Measurements from ENCODE around the gene NKAIN2.

NKAIN2 gene

DNA sequence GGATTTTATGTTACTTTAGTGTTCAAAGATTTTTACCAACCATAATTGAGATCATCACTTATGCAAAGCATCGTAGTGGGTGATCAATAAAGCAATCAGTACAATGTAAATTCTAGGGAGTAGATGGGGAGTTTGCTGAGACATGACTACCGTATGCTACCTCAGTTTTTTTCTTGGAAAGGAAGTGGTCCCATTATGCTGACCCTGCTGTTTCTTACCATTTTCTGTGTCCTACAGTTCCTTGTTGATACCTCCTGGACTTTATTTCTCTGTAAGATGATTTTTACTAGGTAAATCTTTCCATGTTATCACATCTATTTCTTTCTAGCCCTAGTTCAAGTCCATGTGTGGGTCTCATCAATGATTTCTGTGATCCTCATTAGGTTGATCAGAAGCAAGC lies 19.3 kb upstream of the NKAIN2 start:
- no peaks in the 10 kb centered on the region for H3K4me1 ChIP-seq

DNA sequence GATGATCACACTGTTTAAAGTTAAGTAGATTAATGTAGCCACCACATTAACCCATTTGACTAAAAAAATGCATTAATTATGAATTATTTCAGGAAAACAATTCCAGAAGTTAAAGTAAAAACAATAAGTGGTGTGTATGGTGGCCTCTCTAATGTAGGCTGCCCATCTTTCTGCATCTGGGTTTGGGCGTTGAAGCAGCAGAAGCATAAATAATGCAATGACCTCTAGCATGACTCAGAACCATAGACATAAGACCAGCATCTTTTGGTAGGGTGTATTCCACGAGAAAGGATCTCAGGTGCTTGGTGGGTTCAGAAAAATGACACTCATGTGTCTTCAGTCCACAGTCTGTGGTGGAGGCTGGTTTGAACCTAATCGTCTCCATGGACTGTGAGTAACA lies 18.6 kb upstream of the NKAIN2 start:
- Histone ChIP-seq H3K27ac (no peak overlapping the region), H4K20me1 (no peaks in the 10 kb centered on the region), H3K4me2 (no peak overlapping the region), H3K9me3 (replicated peaks in 1 of 11) (no peaks in the 10 kb centered on the region), H3K9ac (no peak overlapping the region), H3K4me3 (no peak overlapping the region), H3K36me3 (no peaks in the 10 kb centered on the region), H3K4me1 (no peaks in the 10 kb centered on the region), H3K27me3 (no peaks in the 10 kb centered on the region)
- TF ChIP-seq Cebpa-rat (IDR thresholded peaks at IDR 0.05) = no peak

More for the DNA sequence above, 19.3 kb upstream of the NKAIN2 start:
- Histone ChIP-seq H3K36me3 (no peaks in the 10 kb centered on the region), H3K4me2 (no peak overlapping the region), H3K9ac (no peak overlapping the region), H3K27ac (no peak overlapping the region), H4K20me1 (no peaks in the 10 kb centered on the region), H3K9me3 (replicated peaks in 1 of 11) (no peaks in the 10 kb centered on the region), H3K4me3 (no peak overlapping the region), H3K27me3 (no peaks in the 10 kb centered on the region)
- no peak for TF ChIP-seq Cebpa-rat (IDR thresholded peaks at IDR 0.05)

DNA sequence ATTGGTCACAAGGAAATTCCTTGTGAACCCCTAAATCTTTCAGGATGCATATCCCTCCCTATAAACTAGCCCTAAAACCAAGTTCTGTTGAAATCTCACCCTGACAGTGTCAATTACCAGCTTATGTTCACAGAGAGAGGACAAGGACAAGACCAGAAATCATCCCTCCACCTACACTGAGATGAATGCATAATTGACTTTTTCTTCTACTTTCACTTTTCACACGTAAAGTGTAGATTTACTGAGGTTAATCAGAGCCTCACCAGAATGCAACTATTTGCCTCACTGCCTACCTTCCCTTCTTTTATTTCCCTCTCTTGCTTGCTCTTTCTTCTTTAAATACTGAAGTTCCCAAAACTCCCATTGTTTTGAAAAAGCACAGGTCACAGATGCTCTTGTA lies 15.3 kb upstream of the NKAIN2 start:
- Histone ChIP-seq H3K9me3 (replicated peaks in 1 of 11) (no peaks in the 10 kb centered on the region), H3K4me2 (no peak overlapping the region), H3K36me3 (no peaks in the 10 kb centered on the region), H3K27ac (no peak overlapping the region), H4K20me1 (no peaks in the 10 kb centered on the region), H3K4me3 (no peak overlapping the region), H3K4me1 (no peaks in the 10 kb centered on the region), H3K27me3 (no peaks in the 10 kb centered on the region), H3K9ac (no peak overlapping the region)
- TF ChIP-seq Cebpa-rat (IDR thresholded peaks at IDR 0.05) = no peak

DNA sequence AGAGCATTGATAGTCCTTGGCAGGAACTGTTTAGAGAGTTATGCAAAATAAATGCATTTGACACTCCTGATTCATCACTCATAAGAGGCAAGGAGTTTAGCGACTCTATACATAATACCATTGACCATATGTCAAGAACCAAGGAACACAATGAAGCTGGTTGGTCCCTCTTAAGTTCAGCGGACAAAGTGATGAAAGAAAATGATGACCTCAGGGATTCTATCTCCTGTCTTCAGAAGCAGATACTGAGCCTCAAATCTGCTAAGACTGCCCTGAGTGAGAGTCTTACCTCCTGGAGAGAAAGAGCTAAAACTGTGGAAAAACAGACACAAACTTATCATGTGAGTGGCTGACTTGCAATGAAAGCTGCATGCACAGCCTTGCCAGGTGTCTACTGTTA lies 9.5 kb upstream of the NKAIN2 start:
- Histone ChIP-seq H3K4me1 (no peaks in the 10 kb centered on the region), H4K20me1 (no peaks in the 10 kb centered on the region), H3K4me2 (no peak overlapping the region), H3K36me3 (no peaks in the 10 kb centered on the region), H3K27ac (no peak overlapping the region), H3K27me3 (no peaks in the 10 kb centered on the region), H3K9ac (no peak overlapping the region), H3K4me3 (no peak overlapping the region), H3K9me3 (replicated peaks in 1 of 11) (no peaks in the 10 kb centered on the region; a peak in 1 of 22 replicates)
- TF ChIP-seq Cebpa-rat (IDR thresholded peaks at IDR 0.05) = no peak

DNA sequence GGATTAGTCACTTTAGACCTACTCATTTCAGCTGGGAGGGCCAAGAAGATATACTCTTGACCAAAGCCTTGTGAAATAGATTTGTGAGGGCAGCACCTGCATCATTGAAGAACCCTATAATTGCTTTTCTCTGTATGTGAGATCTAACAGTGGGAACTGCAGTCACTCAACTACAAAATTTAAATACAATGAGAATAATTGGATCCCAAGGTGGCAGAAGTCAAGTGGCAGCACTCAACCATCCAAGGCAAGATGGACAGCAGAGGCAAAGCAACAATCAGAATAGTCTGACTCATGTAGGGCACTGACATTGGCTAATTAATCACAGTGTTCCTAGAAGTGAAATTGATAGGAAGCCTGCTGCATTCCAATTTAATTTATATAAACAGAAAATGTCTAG lies 8.9 kb upstream of the NKAIN2 start:
- Histone ChIP-seq H3K27me3 (no peaks in the 10 kb centered on the region), H3K9me3 (replicated peaks in 1 of 11) (no peaks in the 10 kb centered on the region; a peak in 1 of 22 replicates), H3K9ac (no peak overlapping the region), H4K20me1 (no peaks in the 10 kb centered on the region), H3K4me2 (no peak overlapping the region), H3K27ac (no peak overlapping the region), H3K36me3 (no peaks in the 10 kb centered on the region), H3K4me3 (no peak overlapping the region), H3K4me1 (no peaks in the 10 kb centered on the region)
- TF ChIP-seq Cebpa-rat (IDR thresholded peaks at IDR 0.05) = no peak

DNA sequence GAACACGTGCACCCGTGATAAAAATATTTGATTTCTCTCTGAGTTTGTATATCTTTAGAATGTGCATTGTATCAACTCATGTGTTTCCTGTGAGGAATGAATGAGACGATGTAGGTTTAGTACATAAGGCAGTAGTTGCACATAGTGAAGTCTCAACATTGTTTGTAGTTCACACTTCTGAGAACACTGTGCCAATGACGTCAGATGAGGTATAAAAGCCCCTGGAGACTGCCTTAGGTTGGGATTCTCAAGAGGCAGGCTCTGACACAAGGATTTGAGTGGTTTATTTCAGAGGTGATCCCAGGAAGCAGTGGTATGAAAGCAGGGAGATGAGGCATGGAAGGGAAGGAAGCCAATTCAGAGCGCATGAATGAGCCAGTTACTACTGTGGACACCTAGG lies 2.6 kb upstream of the NKAIN2 start:
- Histone ChIP-seq H3K9me3 (replicated peaks in 1 of 11) (no peaks in the 10 kb centered on the region), H3K27me3 (peaks cover 30 to 35% (median 33%) of the 10 kb centered on the region in 11 experiments), H3K36me3 (no peaks in the 10 kb centered on the region), H3K27ac (no peak overlapping the region), H3K4me1 (peaks cover 0 to 8% (median 0%) of the 10 kb centered on the region in 10 experiments; a peak in 4 of 20 replicates), H3K4me2 (no peak overlapping the region), H3K4me3 (no peak overlapping the region), H4K20me1 (peaks cover 0 to 6% (median 0%) of the 10 kb centered on the region in 11 experiments; a peak in 2 of 22 replicates), H3K9ac (no peak overlapping the region)
- TF ChIP-seq Cebpa-rat (IDR thresholded peaks at IDR 0.05) = no peak

DNA sequence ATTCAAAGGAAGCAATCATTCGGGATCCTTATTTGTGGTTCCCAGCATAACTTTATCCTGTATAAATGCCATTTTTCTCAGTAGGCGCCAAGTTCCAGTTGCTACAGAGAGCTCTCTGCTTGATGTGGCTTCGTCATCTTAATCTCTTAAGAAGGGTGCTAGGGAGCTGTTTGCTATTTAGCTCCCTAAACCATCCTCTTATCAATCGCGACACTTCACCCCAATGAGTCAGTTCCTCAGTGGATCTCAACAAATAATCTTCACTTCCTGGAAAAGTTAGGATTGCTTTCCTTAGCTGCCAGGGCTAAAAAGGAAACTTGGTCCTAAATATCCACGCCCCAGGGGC lies 1.3 kb upstream of the NKAIN2 start:
- TF ChIP-seq Cebpa-rat (IDR thresholded peaks at IDR 0.05) = no peak
- Histone ChIP-seq H3K27ac (no peak overlapping the region), H3K4me3 (peak overlapping the region in 5 of 10 experiments; percentile 66 to 77 (median 73); a peak in 7 of 20 replicates), H4K20me1 (peaks cover 0 to 6% (median 0%) of the 10 kb centered on the region in 11 experiments; a peak in 2 of 22 replicates), H3K9me3 (replicated peaks in 1 of 11) (no peaks in the 10 kb centered on the region), H3K27me3 (peaks cover 42 to 48% (median 46%) of the 10 kb centered on the region in 11 experiments), H3K4me1 (peaks cover 0 to 8% (median 0%) of the 10 kb centered on the region in 10 experiments; a peak in 4 of 20 replicates), H3K4me2 (peak overlapping the region; percentile 89 to 100 (median 99)), H3K9ac (no peak overlapping the region), H3K36me3 (no peaks in the 10 kb centered on the region)

DNA sequence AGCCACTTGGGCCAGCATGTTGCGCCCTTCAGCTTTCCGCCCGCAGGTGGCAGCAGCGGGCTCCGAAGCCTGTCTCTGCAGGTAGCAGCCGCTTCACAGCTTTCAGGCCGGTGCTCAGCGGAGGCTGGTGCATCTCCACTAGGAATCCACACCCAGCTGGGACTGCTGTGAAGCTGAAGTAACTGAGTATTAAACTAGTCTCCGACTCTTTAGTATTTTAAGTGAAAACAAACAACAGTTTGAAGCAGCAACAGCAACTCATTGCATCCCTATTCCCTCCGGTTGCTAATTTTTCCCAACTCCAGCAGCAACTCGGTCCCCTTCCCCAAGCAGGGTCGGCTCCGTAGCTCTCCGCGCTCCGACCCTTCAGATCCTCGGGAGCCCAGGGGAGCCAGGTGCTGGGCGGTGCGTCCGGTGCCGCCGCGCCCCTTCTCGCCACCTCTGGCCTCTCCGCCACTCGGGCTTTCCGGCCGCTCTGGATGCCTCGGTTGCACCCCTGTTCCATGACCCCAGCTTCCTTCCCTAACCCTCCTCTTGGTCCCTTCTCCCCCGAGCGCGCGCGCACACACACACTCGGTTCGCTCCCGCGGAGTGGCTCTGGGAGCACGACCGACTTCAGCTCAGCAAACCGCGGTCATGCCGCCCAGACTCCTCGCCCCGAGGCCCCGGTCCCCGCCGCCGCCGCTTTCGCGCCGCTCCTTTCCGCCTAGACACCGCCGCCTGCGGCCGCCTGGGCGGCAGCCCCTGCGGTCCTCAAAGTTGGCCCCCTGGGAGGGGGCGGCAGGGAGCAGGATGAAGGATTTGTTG lies 765 bp upstream of the NKAIN2 start:
- Histone ChIP-seq H3K4me3 (peak overlapping the region; percentile 66 to 80 (median 73)), H3K9ac (peak overlapping the region; percentile 20 to 73 (median 42); a peak in 19 of 22 replicates), H3K4me2 (peak overlapping the region; percentile 89 to 100 (median 99)), H3K27ac (no peak overlapping the region), H3K27me3 (peaks cover 44 to 52% (median 49%) of the 10 kb centered on the region in 11 experiments), H3K9me3 (replicated peaks in 1 of 11) (no peaks in the 10 kb centered on the region), H3K4me1 (peaks cover 0 to 8% (median 0%) of the 10 kb centered on the region in 10 experiments; a peak in 4 of 20 replicates), H4K20me1 (peaks cover 0 to 6% (median 0%) of the 10 kb centered on the region in 11 experiments; a peak in 2 of 22 replicates), H3K36me3 (no peaks in the 10 kb centered on the region)
- TF ChIP-seq Cebpa-rat (IDR thresholded peaks at IDR 0.05) = no peak

DNA sequence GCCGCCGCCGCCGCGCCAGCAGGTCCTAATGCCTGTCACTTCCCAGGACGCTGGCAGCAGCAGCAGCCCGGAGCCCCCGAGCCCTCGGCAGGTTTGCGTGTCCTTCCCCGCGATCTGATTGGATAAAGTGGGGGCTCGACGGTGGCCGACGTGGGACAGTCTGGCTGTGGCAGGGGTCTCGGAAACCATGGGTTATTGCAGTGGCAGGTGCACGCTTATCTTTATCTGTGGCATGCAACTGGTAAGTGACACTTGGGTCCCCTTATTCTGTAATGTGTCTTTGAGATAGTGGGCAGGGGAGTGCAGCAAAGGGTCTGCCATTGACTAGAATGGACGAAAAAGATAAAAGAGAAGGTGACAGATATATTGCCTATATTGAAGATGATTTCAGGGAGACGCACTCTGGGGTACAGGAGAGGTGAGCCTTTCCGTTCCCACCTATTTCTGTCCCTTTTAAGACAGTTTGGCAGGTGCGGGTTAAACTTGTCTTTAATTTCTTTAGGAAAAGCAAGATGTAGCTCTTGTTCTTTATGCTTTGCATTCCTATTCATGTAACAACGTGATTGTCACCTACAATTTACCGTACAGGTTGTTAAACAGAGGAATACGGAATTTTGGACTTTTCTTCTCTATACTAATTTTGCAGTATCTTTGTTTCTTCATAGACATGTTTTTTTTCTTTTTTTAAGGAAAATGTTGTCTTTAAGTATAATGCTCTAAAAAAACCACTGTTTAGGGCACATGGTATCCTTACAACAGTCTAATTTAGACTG lies 535 bp downstream of the NKAIN2 start:
- H3K27me3 ChIP-seq = peaks cover 44 to 60% (median 57%) of the 10 kb centered on the region in 11 experiments
- H3K27ac ChIP-seq = no peak overlapping the region
- H3K4me3 ChIP-seq = peak overlapping the region; percentile 66 to 80 (median 73)
- H3K4me1 ChIP-seq = peaks cover 0 to 8% (median 0%) of the 10 kb centered on the region in 10 experiments; a peak in 4 of 20 replicates
- H3K9ac ChIP-seq = peak overlapping the region; percentile 33 to 73 (median 52); a peak in 14 of 22 replicates
- no peaks in the 10 kb centered on the region for H3K36me3 ChIP-seq
- H4K20me1 ChIP-seq = peaks cover 0 to 6% (median 0%) of the 10 kb centered on the region in 11 experiments; a peak in 2 of 22 replicates
- peak overlapping the region; percentile 89 to 100 (median 99) for H3K4me2 ChIP-seq
- no peaks in the 10 kb centered on the region for H3K9me3 ChIP-seq (replicated peaks in 1 of 11)
- no peak for TF ChIP-seq Cebpa-rat (IDR thresholded peaks at IDR 0.05)
